Ovary (tissue), 3 donors: ENCODE results near the gene STOM.

ENCODE experiments used
- CTCF ChIP-seq, 3 donors: fragments of 450-650 bp in 2 of 3; fragments of 200-600 bp in 1 of 3; IDR thresholded peaks; one replicate each; pipeline versions ENCODE4 v1.5.1 to v1.8.0; 2016 to 2022; ENCODE audit warnings: antibody characterized with exemption in 3 of 3, mild to moderate bottlenecking in 1 of 3
- EP300 ChIP-seq: sonication (generic); formaldehyde crosslinking; IDR thresholded peaks from one replicate; pipeline ENCODE4 v1.6.1; 2017; ENCODE audit warnings: antibody characterized with exemption
- donor health status: DM: no; HTN: no; CAD: no.

DNA sequence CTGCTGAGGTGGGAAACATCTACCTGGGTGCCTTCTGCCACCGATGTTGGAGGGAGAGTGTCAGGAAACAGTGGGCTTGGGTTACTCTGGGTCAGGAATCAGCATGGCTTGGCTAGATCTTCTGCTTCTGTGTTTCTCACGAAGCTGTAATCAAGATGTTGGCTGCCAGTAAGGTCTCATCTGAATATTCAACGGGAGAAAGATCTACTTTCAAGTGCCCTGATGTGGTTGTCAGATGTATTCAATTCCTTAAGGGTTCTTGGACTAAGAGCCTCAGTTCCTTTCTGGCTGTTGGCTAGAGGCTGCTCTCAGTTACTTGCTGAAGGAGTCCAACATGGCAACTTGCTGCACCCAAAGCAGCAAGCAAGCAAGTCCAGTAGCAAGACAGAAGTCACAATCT is 41.9 kb upstream of the STOM start:
- TF ChIP-seq CTCF (IDR thresholded peaks at IDR 0.05), result no peak
- TF ChIP-seq EP300, result no peak
